IMR-90 (cell line): ENCODE results near the gene MRTFA. TPM values are rescaled to one million over a fixed set of nuclear protein-coding genes. Genes with fewer than 3 reads are reported as not detected.

Source experiments
- ATAC-seq: fragments of 200-7000 bp; cut with Tn5 transposase; 2 replicates; pipeline ENCODE4 v1.9.1; 2020; ENCODE audit warnings: low read depth, mild to moderate bottlenecking, moderate library complexity
- BruUV-seq: library from RNA; stranded (reverse); fragments of 400-500 nt; replicated peaks from 2 replicates; lab custom pipeline; 2021; lab: Mats Ljungman, UMichigan
- CTCF ChIA-PET: fragments of 300-600 bp; formaldehyde crosslinking; extraction: SDS; loops from one replicate; lab custom pipeline; 2021; ENCODE audit warnings: antibody characterized with exemption; lab: Yijun Ruan, JAX
- POLR2A ChIA-PET: fragments of 300-600 bp; sonication (Branson Sonifier 250); formaldehyde crosslinking; loops from one replicate; lab custom pipeline; 2022; ENCODE audit warnings: antibody characterized with exemption; ENCODE audit not compliant: unreplicated experiment; lab: Charles Lee
- DNase-seq: peaks from one replicate; pipeline ENCODE4 v3.0.0; 2013
- H2AFZ ChIP-seq: replicated peaks from 2 replicates; pipeline ENCODE3; 2013; ENCODE audit warnings: low read length, mild to moderate bottlenecking; ENCODE audit not compliant: poor library complexity
- H2AK5ac ChIP-seq: 2 replicates; pipeline ENCODE4 v1.6.1; 2013; ENCODE audit warnings: low read depth, low read length, inconsistent platforms
- H2AK9ac ChIP-seq: replicated peaks from 2 replicates; pipeline ENCODE3; 2013; ENCODE audit warnings: mild to moderate bottlenecking, low read depth, low read length, moderate library complexity; ENCODE audit not compliant: poor library complexity
- H2BK120ac ChIP-seq: 2 replicates; pipeline ENCODE4 v1.6.1; 2013; ENCODE audit warnings: low read depth, low read length, inconsistent platforms
- H2BK15ac ChIP-seq: 3 replicates; pipeline ENCODE4 v1.6.1; 2013; ENCODE audit warnings: low read depth, low read length, inconsistent platforms
- H2BK20ac ChIP-seq: 2 replicates; pipeline ENCODE4 v1.6.1; 2013; ENCODE audit warnings: low read depth, mild to moderate bottlenecking, inconsistent platforms, low read length, moderate library complexity
- H2BK5ac ChIP-seq: 2 replicates; pipeline ENCODE4 v1.6.1; 2013; ENCODE audit warnings: mild to moderate bottlenecking, low read depth, low read length, inconsistent platforms; ENCODE audit not compliant: poor library complexity, severe bottlenecking
- H3K14ac ChIP-seq: replicated peaks from 2 replicates; pipeline ENCODE4 v1.6.1; 2013; ENCODE audit warnings: low read depth, low read length, inconsistent platforms
- H3K18ac ChIP-seq: 2 replicates; pipeline ENCODE4 v1.6.1; 2013; ENCODE audit warnings: low read depth, low read length, control low read depth
- H3K23ac ChIP-seq: 2 replicates; pipeline ENCODE4 v1.6.1; 2013; ENCODE audit warnings: low read depth, low read length, inconsistent platforms
- H3K27ac ChIP-seq: 2 replicates; pipeline ENCODE4 v1.5.1; 2013; ENCODE audit warnings: mild to moderate bottlenecking, control low read depth, low read length; ENCODE audit not compliant: insufficient read depth
- H3K27me3 ChIP-seq: 2 replicates; pipeline ENCODE4 v1.6.1; 2013; ENCODE audit warnings: low read length; ENCODE audit not compliant: control insufficient read depth, insufficient read depth
- H3K36me3 ChIP-seq: 2 replicates; pipeline ENCODE4 v1.6.1; 2013; ENCODE audit warnings: low read length, mixed read lengths; ENCODE audit not compliant: control insufficient read depth, insufficient read depth
- H3K4ac ChIP-seq: 2 replicates; pipeline ENCODE4 v1.6.1; 2013; ENCODE audit warnings: low read depth, low read length, inconsistent platforms
- H3K4me1 ChIP-seq: 2 replicates; pipeline ENCODE4 v1.6.1; 2013; ENCODE audit warnings: low read length, mixed read lengths; ENCODE audit not compliant: control insufficient read depth, insufficient read depth
- H3K4me2 ChIP-seq: 2 replicates; pipeline ENCODE4 v1.6.1; 2013; ENCODE audit warnings: low read depth, mild to moderate bottlenecking, control low read depth, low read length, moderate library complexity
- H3K4me3 ChIP-seq: 2 replicates; pipeline ENCODE4 v1.5.1; 2013; ENCODE audit warnings: low read depth, mild to moderate bottlenecking, control low read depth, low read length, moderate library complexity; ENCODE audit not compliant: insufficient read depth
- H3K56ac ChIP-seq: 2 replicates; pipeline ENCODE4 v1.6.1; 2013; ENCODE audit warnings: low read length, inconsistent platforms; ENCODE audit not compliant: insufficient read depth; ENCODE audit errors: extremely low read depth
- H3K79me1 ChIP-seq, 2 experiments: 2 replicates each; pipeline ENCODE4 v1.6.1; 2013; ENCODE audit warnings: low read length in 2 of 2, inconsistent platforms in 1 of 2, low read depth in 1 of 2
- H3K9ac ChIP-seq: 2 replicates; pipeline ENCODE4 v1.6.1; 2013; ENCODE audit warnings: low read depth, low read length, control low read depth
- H3K9me1 ChIP-seq: 2 replicates; pipeline ENCODE4 v1.6.1; 2013; ENCODE audit warnings: low read length, inconsistent platforms; ENCODE audit not compliant: insufficient read depth
- H3K9me3 ChIP-seq: 2 replicates; pipeline ENCODE4 v1.6.1; 2013; ENCODE audit warnings: low read length; ENCODE audit not compliant: control insufficient read depth, insufficient read depth
- H4K20me1 ChIP-seq: 2 replicates; pipeline ENCODE4 v1.6.1; 2013; ENCODE audit warnings: low read length, inconsistent platforms; ENCODE audit not compliant: insufficient read depth
- H4K5ac ChIP-seq: 2 replicates; pipeline ENCODE4 v1.6.1; 2013; ENCODE audit warnings: mild to moderate bottlenecking, low read depth, low read length, control low read depth
- H4K8ac ChIP-seq, 2 experiments: 2 replicates each; pipeline ENCODE4 v1.6.1; 2013; ENCODE audit warnings: low read depth in 2 of 2, low read length in 2 of 2, control low read depth in 1 of 2, inconsistent platforms in 1 of 2
- H4K91ac ChIP-seq: 2 replicates; pipeline ENCODE4 v1.6.1; 2013; ENCODE audit warnings: low read depth, low read length, inconsistent platforms; ENCODE audit not compliant: insufficient read depth
- BHLHE40 ChIP-seq: fragments of 150-350 bp; IDR thresholded peaks from 2 replicates; pipeline ENCODE4 v1.6.1; 2016; ENCODE audit warnings: mild to moderate bottlenecking, low read depth, low read length
- CEBPB ChIP-seq: IDR thresholded peaks from 2 replicates; pipeline ENCODE4 v1.6.1; 2012; ENCODE audit warnings: low read depth, low read length, improper control_type of control experiment
- CHD1 ChIP-seq: IDR thresholded peaks from 2 replicates; pipeline ENCODE4 v1.6.1; 2012; ENCODE audit warnings: low read depth, low read length, improper control_type of control experiment
- FOS ChIP-seq: fragments of 150-350 bp; IDR thresholded peaks from 2 replicates; pipeline ENCODE4 v1.6.1; 2016; ENCODE audit warnings: low read depth, low read length
- MAFK ChIP-seq: IDR thresholded peaks from 2 replicates; pipeline ENCODE4 v1.6.1; 2012; ENCODE audit warnings: low read depth, low read length, improper control_type of control experiment
- MAZ ChIP-seq: IDR thresholded peaks from 2 replicates; pipeline ENCODE4 v1.6.1; 2012; ENCODE audit warnings: low read depth, mild to moderate bottlenecking, low read length, improper control_type of control experiment, moderate library complexity, borderline replicate concordance
- MXI1 ChIP-seq: IDR thresholded peaks from 2 replicates; pipeline ENCODE4 v1.6.1; 2012; ENCODE audit warnings: low read depth, mild to moderate bottlenecking, low read length, moderate library complexity, borderline replicate concordance
- NFE2L2 ChIP-seq: fragments of 150-350 bp; IDR thresholded peaks from 2 replicates; pipeline ENCODE4 v1.6.1; 2016; ENCODE audit warnings: low read depth, mild to moderate bottlenecking, low read length
- POLR2A ChIP-seq: IDR thresholded peaks from 2 replicates; pipeline ENCODE4 v1.6.1; 2012; ENCODE audit warnings: mild to moderate bottlenecking, low read depth, low read length
- RAD21 ChIP-seq: IDR thresholded peaks from 2 replicates; pipeline ENCODE4 v1.6.1; 2012; ENCODE audit warnings: low read length, improper control_type of control experiment
- RCOR1 ChIP-seq: IDR thresholded peaks from 2 replicates; pipeline ENCODE4 v1.6.1; 2012; ENCODE audit warnings: mild to moderate bottlenecking, low read length, improper control_type of control experiment; ENCODE audit not compliant: insufficient replicate concordance
- RFX5 ChIP-seq: IDR thresholded peaks from 2 replicates; pipeline ENCODE4 v1.8.0; 2012; ENCODE audit warnings: low read depth, mild to moderate bottlenecking, low read length, moderate library complexity
- SMC3 ChIP-seq: fragments of 150-350 bp; IDR thresholded peaks from 2 replicates; pipeline ENCODE4 v1.6.1; 2016; ENCODE audit warnings: low read depth, mild to moderate bottlenecking, antibody characterized with exemption, low read length, moderate library complexity
- WGBS, 2 experiments: methylation state at CpG; one replicate each; pipeline versions ENCODE4 v1.1.5 to v1.1.7; 2013; ENCODE audit warnings: missing lambda C conversion rate in 2 of 2; ENCODE audit not compliant: insufficient read length in 1 of 2; ENCODE audit errors: extremely low coverage in 2 of 2; 5-methylcytosine and 5-hydroxymethylcytosine counted together
- dilution Hi-C: fragments of 300-500 bp; cut with HindIII; formaldehyde crosslinking; loops from one replicate; pipeline ENCODE4 v1.14.3; 2018; ENCODE audit warnings: low sequenced_read_pairs; ENCODE audit not compliant: unreplicated experiment
- in situ Hi-C: fragments of 300-500 bp; cut with MboI; formaldehyde crosslinking; loops from 3 replicates; pipeline ENCODE4 v1.14.3; 2019; ENCODE audit warnings: low sequenced_read_pairs, inconsistent platforms, mixed read lengths
- intact Hi-C: fragments of 100-400 bp; cut with micrococcal nuclease; formaldehyde crosslinking; loops from 2 replicates; pipeline ENCODE4 v1.10.0; 2022
- polyA plus RNA-seq, 3 experiments: library from polyadenylated mRNA; depleted of rRNA; stranded (reverse); fragments of >200 nt; gene quantifications; 2 replicates each; pipeline ENCODE4 v1.2.3, GENCODE V29; 2012; ENCODE audit warnings: low replicate concordance in 1 of 3
- total RNA-seq: library from RNA; depleted of rRNA; stranded (reverse); fragments of >200 nt; gene quantifications from 2 replicates; pipeline ENCODE4 v1.2.3, GENCODE V29; 2012
- TF ChIP-seq, protein P1 (sequence below): conservative IDR thresholded peaks from 2 replicates; pipeline ENCODE4 v1.5.1; 2012; ENCODE audit warnings: mild to moderate bottlenecking, low read depth, low read length, improper control_type of control experiment
- TF ChIP-seq, protein P2 (sequence below): fragments of 150-350 bp; IDR thresholded peaks from 2 replicates; pipeline ENCODE4 v1.6.1; 2017; ENCODE audit warnings: mild to moderate bottlenecking, antibody characterized with exemption, low read length, low read depth
- TF ChIP-seq, protein P3 (sequence below): fragments of 150-350 bp; IDR thresholded peaks from 2 replicates; pipeline ENCODE4 v1.6.1; 2016; ENCODE audit warnings: low read depth, mild to moderate bottlenecking, low read length, moderate library complexity, borderline replicate concordance

MRTFA gene
- total and polyA plus RNA-seq, 2 of the 4 experiments (the other 2 are of a cell fraction) = 12.5 to 17.2 TPM

DNA sequence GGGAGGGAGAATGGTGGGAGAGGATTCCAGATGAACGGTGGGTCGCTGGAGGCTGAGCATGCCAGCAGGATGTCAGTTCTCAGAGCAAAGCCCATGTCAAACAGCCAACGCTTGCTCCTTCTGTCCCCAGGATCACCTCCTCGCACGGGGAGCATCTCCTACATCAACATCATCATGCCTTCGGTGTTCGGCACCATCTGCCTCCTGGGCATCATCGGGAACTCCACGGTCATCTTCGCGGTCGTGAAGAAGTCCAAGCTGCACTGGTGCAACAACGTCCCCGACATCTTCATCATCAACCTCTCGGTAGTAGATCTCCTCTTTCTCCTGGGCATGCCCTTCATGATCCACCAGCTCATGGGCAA is 44.3 kb upstream of the MRTFA start:
- H3K9me1 ChIP-seq = peaks cover 6% of the 10 kb centered on the region; the same call in 1 of the 2 replicates
- POLR2A ChIA-PET = no interaction called here
- H2BK15ac ChIP-seq = 0 out of 3 replicates have a peak overlapping the region, but pooled peaks have one; percentile 25
- dilution Hi-C loops = no loop called here
- intact Hi-C loops = no loop called here
- no TSS peak for BruUV-seq
- CTCF ChIA-PET = no interaction called here
- H4K8ac ChIP-seq = no peak overlapping the region
- H4K91ac ChIP-seq = no peak overlapping the region
- no peak overlapping the region for H3K23ac ChIP-seq
- TF ChIP-seq SMC3 = no peak
- TF ChIP-seq, protein P1, sequence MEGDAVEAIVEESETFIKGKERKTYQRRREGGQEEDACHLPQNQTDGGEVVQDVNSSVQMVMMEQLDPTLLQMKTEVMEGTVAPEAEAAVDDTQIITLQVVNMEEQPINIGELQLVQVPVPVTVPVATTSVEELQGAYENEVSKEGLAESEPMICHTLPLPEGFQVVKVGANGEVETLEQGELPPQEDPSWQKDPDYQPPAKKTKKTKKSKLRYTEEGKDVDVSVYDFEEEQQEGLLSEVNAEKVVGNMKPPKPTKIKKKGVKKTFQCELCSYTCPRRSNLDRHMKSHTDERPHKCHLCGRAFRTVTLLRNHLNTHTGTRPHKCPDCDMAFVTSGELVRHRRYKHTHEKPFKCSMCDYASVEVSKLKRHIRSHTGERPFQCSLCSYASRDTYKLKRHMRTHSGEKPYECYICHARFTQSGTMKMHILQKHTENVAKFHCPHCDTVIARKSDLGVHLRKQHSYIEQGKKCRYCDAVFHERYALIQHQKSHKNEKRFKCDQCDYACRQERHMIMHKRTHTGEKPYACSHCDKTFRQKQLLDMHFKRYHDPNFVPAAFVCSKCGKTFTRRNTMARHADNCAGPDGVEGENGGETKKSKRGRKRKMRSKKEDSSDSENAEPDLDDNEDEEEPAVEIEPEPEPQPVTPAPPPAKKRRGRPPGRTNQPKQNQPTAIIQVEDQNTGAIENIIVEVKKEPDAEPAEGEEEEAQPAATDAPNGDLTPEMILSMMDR = no peak
- TF ChIP-seq CEBPB = no peak
- TF ChIP-seq BHLHE40 = no peak
- TF ChIP-seq CHD1 = no peak
- no peak for TF ChIP-seq NFE2L2
- TF ChIP-seq, protein P2, sequence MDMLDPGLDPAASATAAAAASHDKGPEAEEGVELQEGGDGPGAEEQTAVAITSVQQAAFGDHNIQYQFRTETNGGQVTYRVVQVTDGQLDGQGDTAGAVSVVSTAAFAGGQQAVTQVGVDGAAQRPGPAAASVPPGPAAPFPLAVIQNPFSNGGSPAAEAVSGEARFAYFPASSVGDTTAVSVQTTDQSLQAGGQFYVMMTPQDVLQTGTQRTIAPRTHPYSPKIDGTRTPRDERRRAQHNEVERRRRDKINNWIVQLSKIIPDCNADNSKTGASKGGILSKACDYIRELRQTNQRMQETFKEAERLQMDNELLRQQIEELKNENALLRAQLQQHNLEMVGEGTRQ = no peak
- TF ChIP-seq, protein P3, sequence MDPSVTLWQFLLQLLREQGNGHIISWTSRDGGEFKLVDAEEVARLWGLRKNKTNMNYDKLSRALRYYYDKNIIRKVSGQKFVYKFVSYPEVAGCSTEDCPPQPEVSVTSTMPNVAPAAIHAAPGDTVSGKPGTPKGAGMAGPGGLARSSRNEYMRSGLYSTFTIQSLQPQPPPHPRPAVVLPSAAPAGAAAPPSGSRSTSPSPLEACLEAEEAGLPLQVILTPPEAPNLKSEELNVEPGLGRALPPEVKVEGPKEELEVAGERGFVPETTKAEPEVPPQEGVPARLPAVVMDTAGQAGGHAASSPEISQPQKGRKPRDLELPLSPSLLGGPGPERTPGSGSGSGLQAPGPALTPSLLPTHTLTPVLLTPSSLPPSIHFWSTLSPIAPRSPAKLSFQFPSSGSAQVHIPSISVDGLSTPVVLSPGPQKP = no peak
- TF ChIP-seq POLR2A = no peak
- TF ChIP-seq FOS = no peak
- TF ChIP-seq RCOR1 = no peak
- TF ChIP-seq MAFK = no peak
- no peak for TF ChIP-seq RAD21
- no peak for TF ChIP-seq MXI1
- no peak for TF ChIP-seq MAZ
- no peak for TF ChIP-seq RFX5
- H2BK5ac ChIP-seq = no peak overlapping the region
- no peak overlapping the region for H3K4me2 ChIP-seq
- no peak overlapping the region for H3K4me3 ChIP-seq
- no peak overlapping the region for H3K4ac ChIP-seq
- no peak for DNase-seq
- in situ Hi-C loops = loop anchor here (5.0 kb wide), 1 partner anchor 82 kb away; no protein-coding TSS in a partner anchor
- no peaks in the 10 kb centered on the region for H3K27me3 ChIP-seq
- no peaks in the 10 kb centered on the region for H3K36me3 ChIP-seq
- peak overlapping the region; percentile 24 for H2AFZ ChIP-seq
- no peak overlapping the region for H2BK120ac ChIP-seq
- no peaks in the 10 kb centered on the region for H3K9me3 ChIP-seq
- H3K9ac ChIP-seq = no peak overlapping the region
- no peak overlapping the region for H2BK20ac ChIP-seq
- no peak overlapping the region for H3K27ac ChIP-seq
- H3K18ac ChIP-seq = no peak overlapping the region
- peaks cover 16% of the 10 kb centered on the region for H3K4me1 ChIP-seq
- no peak overlapping the region for H4K5ac ChIP-seq
- WGBS, 2 experiments = 100% methylated on average over 4 of the region's 15 CpGs; no CpG with 5 or more reads in 1 of the 2 experiments
- no peak for ATAC-seq
- H3K14ac ChIP-seq = no peak overlapping the region; the same call in 1 of the 2 replicates
- H3K79me1 ChIP-seq = no peaks in the 10 kb centered on the region
- H3K56ac ChIP-seq = no peak overlapping the region
- peak overlapping the region; percentile 72 for H2AK5ac ChIP-seq
- H2AK9ac ChIP-seq = peak overlapping the region; percentile 87
- no peaks in the 10 kb centered on the region for H4K20me1 ChIP-seq
